ENCODE data around the gene DPP8.

The DPP8 gene

GRCh38 chr15:65423150-65423975 lies 94.1 kb downstream of the DPP8 start:
- DNase-seq, result no peak

GRCh38 chr15:65421360-65422215 lies 95.9 kb downstream of the DPP8 start:
- DNase-seq, result peak; percentile 90

- DNase-seq, result no peak
Measured at GRCh38 chr15:65420975-65421359, 96.5 kb downstream of the DPP8 start.

GRCh38 chr15:65418596-65418995 lies 98.9 kb downstream of the DPP8 start:
- no peak for DNase-seq

- DNase-seq, result peak; percentile 81
Measured at GRCh38 chr15:65416845-65417416, 100.6 kb downstream of the DPP8 start.

- peak; percentile 75 for DNase-seq
Measured at GRCh38 chr15:65414841-65415621, 102.5 kb downstream of the DPP8 start.

GRCh38 chr15:65413760-65414144 lies 103.7 kb downstream of the DPP8 start:
- no peak for DNase-seq

GRCh38 chr15:65413051-65413759 lies 104.3 kb downstream of the DPP8 start:
- DNase-seq, result no peak

- DNase-seq, result no peak
Measured at GRCh38 chr15:65412556-65412955, 104.9 kb downstream of the DPP8 start.

- DNase-seq, result peak; percentile 65
Measured at GRCh38 chr15:65411465-65412071, 105.9 kb downstream of the DPP8 start.

- no peak for DNase-seq
Measured at GRCh38 chr15:65410972-65411371, 106.5 kb downstream of the DPP8 start.

GRCh38 chr15:65410036-65410435 lies 107.5 kb downstream of the DPP8 start:
- no peak for DNase-seq

GRCh38 chr15:65409036-65409631 lies 108.4 kb downstream of the DPP8 start:
- peak; percentile 99 for DNase-seq

GRCh38 chr15:65408324-65409035 lies 109.0 kb downstream of the DPP8 start:
- DNase-seq, result peak; percentile 49

- peak; percentile 53 for DNase-seq
Measured at GRCh38 chr15:65406424-65407000, 111.0 kb downstream of the DPP8 start.

GRCh38 chr15:65405791-65406423 lies 111.6 kb downstream of the DPP8 start:
- DNase-seq, result no peak

- DNase-seq, result no peak
Measured at GRCh38 chr15:65404186-65404872, 113.2 kb downstream of the DPP8 start.

GRCh38 chr15:65402961-65403360 lies 114.5 kb downstream of the DPP8 start:
- DNase-seq, result no peak

GRCh38 chr15:65401611-65402240 lies 115.8 kb downstream of the DPP8 start:
- no peak for DNase-seq
